Erythroblast (primary cell): ENCODE data around the gene SEC14L2.

Experiments
- GATA1 ChIP-seq: IDR thresholded peaks from 2 replicates; pipeline ENCODE4 v1.6.1; 2011; ENCODE audit warnings: low read depth, mild to moderate bottlenecking, control low read depth, low read length, moderate library complexity
- POLR2A ChIP-seq: IDR thresholded peaks from 2 replicates; pipeline ENCODE4 v1.6.1; 2011; ENCODE audit warnings: mild to moderate bottlenecking, low read length

DNA sequence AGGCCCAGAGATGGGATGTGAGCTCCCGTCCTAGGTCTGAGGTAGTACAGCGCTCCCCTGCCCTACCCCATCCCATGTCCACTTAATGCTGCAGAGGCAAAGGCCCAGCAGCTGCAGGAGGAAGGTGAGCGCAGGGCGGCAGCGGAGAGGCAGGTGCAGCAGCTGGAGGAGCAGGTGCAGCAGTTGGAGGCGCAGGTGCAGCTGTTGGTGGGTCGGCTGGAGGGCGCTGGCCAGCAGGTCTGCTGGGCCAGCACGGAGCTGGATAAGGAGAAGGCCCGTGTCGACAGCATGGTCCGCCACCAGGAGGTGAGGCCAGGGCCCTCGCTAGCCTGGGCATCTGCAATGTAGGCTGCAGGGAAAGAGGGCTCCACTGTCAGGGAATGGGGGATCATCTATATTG lies 24.8 kb upstream of the SEC14L2 start:
- TF ChIP-seq POLR2A (no peak), GATA1 (no peak)
